ENCODE results near the gene IFNA6. TPM values are rescaled to one million over a fixed set of nuclear protein-coding genes. Genes with fewer than 3 reads are reported as not detected.

IFNA6 gene
- total and polyA plus RNA-seq, 2 donors (not counting 3 experiments of a cell fraction or from before 2014, with no cell fraction given): not detected

DNA sequence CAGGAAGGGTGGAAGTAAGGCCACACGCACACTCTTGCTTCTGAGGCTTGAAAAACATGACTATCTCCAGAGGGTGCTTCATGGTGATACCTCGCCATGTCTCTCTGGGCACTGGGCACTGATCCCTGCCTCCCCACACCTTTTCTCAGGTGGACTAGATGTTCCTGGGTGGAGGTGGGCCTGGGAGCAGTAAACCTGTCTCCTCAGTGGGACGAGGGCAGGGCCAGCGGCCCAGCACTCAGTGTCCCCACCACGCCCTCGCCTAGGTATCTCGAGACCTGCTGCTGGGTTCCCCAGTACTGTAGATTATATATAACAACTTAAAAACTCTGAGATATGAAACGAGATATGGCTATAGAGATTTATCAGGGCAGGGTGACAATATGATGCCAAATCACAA lies 11.6 kb upstream of the IFNA6 start:
- Histone ChIP-seq H3K4me1 (ENCODE audit: control insufficient read depth, extremely low read depth, insufficient read depth, low read length) (no peaks in the 10 kb centered on the region), H3K4me3 (replicated peaks in 1 of 3; ENCODE audit: insufficient read depth in 1 of 3, low read depth in 1 of 3, low read length in 3 of 3) (no peak overlapping the region), H3K9me3 (replicated peaks; ENCODE audit: control insufficient read depth, insufficient read depth, low read length) (no peaks in the 10 kb centered on the region), H3K9ac (replicated peaks; ENCODE audit: extremely low read depth, insufficient read depth, low read length) (no peak overlapping the region), H3K27me3 (ENCODE audit: control insufficient read depth in 2 of 2, insufficient read depth in 2 of 2, low read length in 2 of 2) (peaks cover 6 to 25% of the 10 kb centered on the region in 2 experiments), H2AFZ (ENCODE audit: low read depth, low read length) (no peak overlapping the region), H3K9me1 (replicated peaks; ENCODE audit: control insufficient read depth, extremely low read depth, insufficient read depth, low read length) (no peaks in the 10 kb centered on the region), H3K27ac (ENCODE audit: insufficient read depth, low read depth, low read length) (no peak overlapping the region), H3K79me2 (ENCODE audit: control insufficient read depth, insufficient read depth, low read length) (no peaks in the 10 kb centered on the region), H4K20me1 (replicated peaks; ENCODE audit: control insufficient read depth, extremely low read depth, insufficient read depth, low read length) (no peaks in the 10 kb centered on the region), H3K36me3 (ENCODE audit: control insufficient read depth in 2 of 2, extremely low read depth in 1 of 2, insufficient read depth in 2 of 2, low read length in 2 of 2) (no peaks in the 10 kb centered on the region), H3K4me2 (ENCODE audit: insufficient read depth, low read length) (no peak overlapping the region)
- dilution Hi-C loops (cut with MboI; ENCODE audit: extremely low pct_ligation_motif_present, low sequenced_read_pairs) (no loop called here), intact Hi-C loops (cut with micrococcal nuclease) (no loop called here)
- CTCF ChIA-PET: interaction anchor here (1.7 kb wide), 1 partner anchor 34 kb away, joined by 5 read pairs; no protein-coding TSS in a partner anchor
- POLR2A ChIA-PET: no interaction called here
- TF ChIP-seq EZH2 (IDR thresholded peaks at IDR 0.05; ENCODE audit: borderline replicate concordance, low read depth, low read length, severe bottlenecking) (no peak), POLR2AphosphoS5 (IDR thresholded peaks at IDR 0.05; ENCODE audit: insufficient read depth, low read depth, low read length) (no peak), POLR2A (IDR thresholded peaks at IDR 0.05; ENCODE audit: low read depth, low read length) (no peak), FOS (IDR thresholded peaks at IDR 0.05; ENCODE audit: borderline replicate concordance, insufficient read depth, low read length) (no peak), JUN (IDR thresholded peaks at IDR 0.05; ENCODE audit: borderline replicate concordance, insufficient read depth, insufficient read length, low read depth) (no peak), GATA2 (IDR thresholded peaks at IDR 0.05; ENCODE audit: insufficient read depth, insufficient read length, low read depth, low read length) (no peak), CTCF (IDR thresholded peaks at IDR 0.05; ENCODE audit: extremely low read depth in 1 of 2, insufficient read depth in 1 of 2, low read depth in 1 of 2, low read length in 2 of 2) (no peak), MYC (IDR thresholded peaks at IDR 0.05; ENCODE audit: low read depth, low read length) (no peak)
- TF ChIP-seq, protein P1, sequence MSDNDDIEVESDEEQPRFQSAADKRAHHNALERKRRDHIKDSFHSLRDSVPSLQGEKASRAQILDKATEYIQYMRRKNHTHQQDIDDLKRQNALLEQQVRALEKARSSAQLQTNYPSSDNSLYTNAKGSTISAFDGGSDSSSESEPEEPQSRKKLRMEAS (IDR thresholded peaks at IDR 0.05; ENCODE audit: insufficient read depth, insufficient read length): no peak
- BruUV-seq (replicated peaks): no TSS peak
- DNase-seq (ENCODE audit: low read depth, low spot score) (no peak), FAIRE-seq (no peak)
